Activated T-cell treated with anti-CD3 and anti-CD28 coated beads, Interleukin-2, amount 50 U/mL, for 72 hours (primary cell): ENCODE results near the gene GRIN2C. TPM values are rescaled to one million over a fixed set of nuclear protein-coding genes. Genes with fewer than 3 reads are reported as not detected.
A peak's percentile ranks its signal among the peaks of the same experiment; 100 is the strongest.
"Not testable (repeated sequence)": the region's sequence is repeated elsewhere in the genome, so short reads cannot be mapped to it uniquely, and the experiment has no call there.

Source experiments
- ATAC-seq, 2 donors: fragments of 150-1000 bp; cut with Tn5 transposase; replicated peaks in 1 of 2; 2 replicates each; pipeline ENCODE4 v1.10.0; 2021; ENCODE audit warnings: moderate library complexity in 2 of 2, mild to moderate bottlenecking in 1 of 2
- DNase-seq, 2 donors: peaks; one replicate each; pipeline ENCODE4 v3.0.0; 2021 to 2022; ENCODE audit warnings: mixed read lengths in 1 of 2
- H3K27ac Mint-ChIP-seq: one replicate; pipeline ENCODE4 v1.8.0; 2022; ENCODE audit warnings: mild to moderate bottlenecking, moderate library complexity, mixed read lengths
- H3K27me3 Mint-ChIP-seq: one replicate; pipeline ENCODE4 v1.8.0; 2022; ENCODE audit warnings: low read depth, mixed read lengths
- H3K36me3 Mint-ChIP-seq, 2 donors: one replicate each; pipeline ENCODE4 v1.8.0; 2022; ENCODE audit warnings: mixed read lengths in 2 of 2, mild to moderate bottlenecking in 1 of 2; ENCODE audit not compliant: insufficient read depth in 2 of 2
- H3K4me1 Mint-ChIP-seq: one replicate; pipeline ENCODE4 v1.8.0; 2022; ENCODE audit warnings: low read depth, mixed read lengths
- H3K4me3 Mint-ChIP-seq, 2 donors: one replicate each; pipeline ENCODE4 v1.8.0; 2022; ENCODE audit warnings: mild to moderate bottlenecking in 2 of 2, mixed read lengths in 2 of 2, moderate library complexity in 2 of 2
- H3K9me3 Mint-ChIP-seq, 2 donors: one replicate each; pipeline ENCODE4 v1.8.0; 2022; ENCODE audit warnings: mixed read lengths in 2 of 2
- total RNA-seq, 2 donors: library from RNA; stranded (reverse); gene quantifications; one replicate each; pipeline ENCODE4 v1.2.3, GENCODE V29; 2022

Gene GRIN2C
- total RNA-seq, 2 donors from 2014 or later, result 0.14 to 0.37 TPM

DNA sequence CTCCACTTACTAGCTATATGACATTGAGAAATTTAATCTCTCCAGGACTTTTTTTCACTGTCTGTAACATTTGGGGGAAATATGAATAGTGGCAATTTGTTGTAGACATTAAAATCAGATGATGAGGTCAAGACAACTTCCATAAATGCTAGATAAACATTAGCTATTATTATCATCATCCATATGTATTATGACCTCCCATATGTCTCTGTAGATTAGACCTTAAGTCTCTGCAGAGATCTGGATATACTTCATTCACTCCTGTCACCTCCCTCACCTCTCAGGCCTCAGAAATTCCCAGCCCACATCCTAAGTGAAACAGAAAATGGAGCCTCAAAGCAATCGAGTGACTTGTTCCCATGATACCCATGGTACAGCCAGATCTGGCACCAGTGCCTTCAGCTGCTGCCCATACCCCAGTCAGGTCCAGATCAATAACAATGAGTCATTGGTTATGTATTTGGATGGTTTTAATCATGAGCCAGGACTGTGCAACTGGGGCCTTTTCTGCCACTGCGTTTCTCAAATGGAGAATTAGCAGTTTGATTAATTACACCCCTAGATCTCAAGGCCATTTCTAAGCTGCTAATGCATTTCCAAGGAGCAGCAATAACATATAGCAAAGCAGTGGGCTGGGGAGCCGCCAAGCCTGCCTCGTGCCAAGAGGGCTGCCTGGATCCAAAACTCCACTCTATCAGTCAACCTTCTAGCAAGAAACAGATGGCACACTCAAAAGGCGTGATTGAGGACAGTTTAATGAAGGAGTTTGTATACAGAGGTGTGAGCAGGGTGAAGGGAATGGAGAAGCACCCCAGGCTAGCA lies 15.7 kb upstream of the GRIN2C start:
- H3K4me1 Mint-ChIP-seq, result peaks cover 36% of the 10 kb centered on the region
- DNase-seq, result no peak
- ATAC-seq, result no peak
- H3K27ac Mint-ChIP-seq, result no peak overlapping the region
- peaks cover 4 to 6% of the 10 kb centered on the region in 2 donors for H3K36me3 Mint-ChIP-seq
- no peak overlapping the region for H3K4me3 Mint-ChIP-seq
- no peaks in the 10 kb centered on the region for H3K9me3 Mint-ChIP-seq
- no peaks in the 10 kb centered on the region for H3K27me3 Mint-ChIP-seq

GRCh38 chr17:74874615-74875037 lies 14.9 kb upstream of the GRIN2C start:
- H3K4me1 Mint-ChIP-seq, result peaks cover 36% of the 10 kb centered on the region
- H3K27me3 Mint-ChIP-seq, result no peaks in the 10 kb centered on the region
- H3K4me3 Mint-ChIP-seq, result peak overlapping the region; percentile 92 to 95
- H3K9me3 Mint-ChIP-seq, result no peaks in the 10 kb centered on the region
- H3K36me3 Mint-ChIP-seq, result peaks cover 4 to 6% of the 10 kb centered on the region in 2 donors
- DNase-seq (no peak), ATAC-seq (no peak)
- H3K27ac Mint-ChIP-seq, result no peak overlapping the region

GRCh38 chr17:74873874-74874614 lies 14.4 kb upstream of the GRIN2C start:
- Mint-ChIP-seq H3K27me3 (no peaks in the 10 kb centered on the region), H3K4me1 (peaks cover 36% of the 10 kb centered on the region), H3K27ac (peak overlapping the region; percentile 99), H3K4me3 (peak overlapping the region; percentile 92 to 95), H3K36me3 (peaks cover 4 to 6% of the 10 kb centered on the region in 2 donors), H3K9me3 (no peaks in the 10 kb centered on the region)
- DNase-seq (no peak), ATAC-seq (no peak)

GRCh38 chr17:74873037-74873873 lies 13.6 kb upstream of the GRIN2C start:
- H3K9me3 Mint-ChIP-seq, result no peaks in the 10 kb centered on the region
- peaks cover 42% of the 10 kb centered on the region for H3K4me1 Mint-ChIP-seq
- no peaks in the 10 kb centered on the region for H3K27me3 Mint-ChIP-seq
- H3K36me3 Mint-ChIP-seq, result peaks cover 4 to 6% of the 10 kb centered on the region in 2 donors
- peak overlapping the region; percentile 99 for H3K27ac Mint-ChIP-seq
- H3K4me3 Mint-ChIP-seq, result peak overlapping the region; percentile 92 to 95
- ATAC-seq (peak; percentile 92 to 93), DNase-seq (peak; percentile 98)

GRCh38 chr17:74872313-74873036 lies 12.8 kb upstream of the GRIN2C start, which contains the start of gene FDXR:
FDXR (minus strand) TSS chr17:74872994; CDS start chr17:74872944, 50 bp downstream.
- H3K36me3 Mint-ChIP-seq, result peaks cover 4 to 6% of the 10 kb centered on the region in 2 donors
- H3K4me1 Mint-ChIP-seq, result peaks cover 43% of the 10 kb centered on the region
- no peak for DNase-seq
- H3K4me3 Mint-ChIP-seq, result peak within 1 kb of the TSS; percentile 92 to 95
- H3K27me3 Mint-ChIP-seq, result no peaks in the 10 kb centered on the region
- H3K27ac Mint-ChIP-seq, result peak within 1 kb of the TSS; percentile 99
- ATAC-seq, result peak; percentile 24 to 35
- no peaks in the 10 kb centered on the region for H3K9me3 Mint-ChIP-seq

DNA sequence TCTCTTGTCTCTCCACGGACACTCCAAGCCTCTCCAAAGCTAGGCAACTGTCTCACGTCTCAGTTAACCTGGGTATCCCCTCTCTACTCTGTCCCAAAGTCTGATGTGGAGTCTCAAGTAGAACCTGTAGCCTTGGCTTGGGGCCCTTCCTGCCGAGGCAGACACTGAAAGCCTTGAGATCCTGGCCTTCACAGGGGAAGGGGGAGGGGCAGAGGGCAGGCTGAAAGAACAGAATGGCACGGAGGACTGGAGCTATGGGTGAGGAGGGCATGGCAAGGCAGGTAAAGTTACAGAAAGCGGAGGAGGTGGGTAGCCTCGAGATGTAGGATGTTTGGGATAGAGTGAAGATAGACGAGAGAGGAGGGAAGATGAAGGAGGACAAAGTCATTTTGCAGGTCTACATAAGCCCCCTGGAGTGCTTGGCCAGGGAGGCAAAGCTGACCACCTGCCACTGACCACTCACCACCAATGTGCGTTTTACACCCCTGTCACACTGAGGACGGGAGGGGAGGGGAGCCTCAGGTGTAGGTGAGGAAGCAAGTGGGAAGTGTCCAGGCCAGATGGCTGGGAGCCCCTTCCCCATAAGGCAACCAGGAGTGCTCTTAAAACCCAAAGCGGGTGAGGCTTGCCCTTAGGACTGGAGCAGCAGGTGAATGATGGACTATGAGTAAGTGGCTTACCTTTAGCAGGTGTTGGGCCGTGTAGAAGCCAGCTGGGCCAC lies 11.8 kb upstream of the GRIN2C start:
- no peak for ATAC-seq
- no peak overlapping the region for H3K27ac Mint-ChIP-seq
- no peak for DNase-seq
- peak overlapping the region; percentile 92 to 95 for H3K4me3 Mint-ChIP-seq
- no peaks in the 10 kb centered on the region for H3K27me3 Mint-ChIP-seq
- H3K9me3 Mint-ChIP-seq, result no peaks in the 10 kb centered on the region
- peaks cover 43% of the 10 kb centered on the region for H3K4me1 Mint-ChIP-seq
- H3K36me3 Mint-ChIP-seq, result peaks cover 4 to 6% of the 10 kb centered on the region in 2 donors

GRCh38 chr17:74870512-74870911 lies 10.8 kb upstream of the GRIN2C start:
- peaks cover 37% of the 10 kb centered on the region for H3K4me1 Mint-ChIP-seq
- no peak overlapping the region for H3K27ac Mint-ChIP-seq
- peaks cover 4 to 6% of the 10 kb centered on the region in 2 donors for H3K36me3 Mint-ChIP-seq
- H3K9me3 Mint-ChIP-seq, result no peaks in the 10 kb centered on the region
- no peaks in the 10 kb centered on the region for H3K27me3 Mint-ChIP-seq
- DNase-seq (no peak), ATAC-seq (no peak)
- no peak overlapping the region for H3K4me3 Mint-ChIP-seq

DNA sequence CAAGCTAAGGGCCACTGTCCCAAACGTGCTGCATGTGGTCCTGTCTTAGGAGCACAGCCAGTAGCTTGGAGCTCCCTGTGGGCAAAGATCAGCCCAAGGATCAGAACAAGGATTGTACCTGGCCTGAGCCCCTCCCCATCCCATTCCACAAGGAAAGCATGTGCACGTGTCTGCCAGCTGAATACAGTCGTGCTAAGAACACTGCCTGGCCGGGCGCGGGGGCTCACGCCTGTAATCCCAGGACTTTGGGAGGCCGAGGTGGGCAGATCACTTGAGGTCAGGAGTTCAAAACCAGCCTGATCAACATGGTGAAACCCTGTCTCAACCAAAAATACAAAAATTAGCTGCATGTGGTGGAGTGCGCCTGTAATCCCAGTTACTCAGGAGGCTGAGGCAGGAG lies 10.3 kb upstream of the GRIN2C start:
- not testable (repeated sequence) for H3K4me3 Mint-ChIP-seq, H3K9me3 Mint-ChIP-seq, H3K27me3 Mint-ChIP-seq, ATAC-seq, DNase-seq, H3K36me3 Mint-ChIP-seq, H3K27ac Mint-ChIP-seq
- H3K4me1 Mint-ChIP-seq, result peaks cover 36% of the 10 kb centered on the region

DNA sequence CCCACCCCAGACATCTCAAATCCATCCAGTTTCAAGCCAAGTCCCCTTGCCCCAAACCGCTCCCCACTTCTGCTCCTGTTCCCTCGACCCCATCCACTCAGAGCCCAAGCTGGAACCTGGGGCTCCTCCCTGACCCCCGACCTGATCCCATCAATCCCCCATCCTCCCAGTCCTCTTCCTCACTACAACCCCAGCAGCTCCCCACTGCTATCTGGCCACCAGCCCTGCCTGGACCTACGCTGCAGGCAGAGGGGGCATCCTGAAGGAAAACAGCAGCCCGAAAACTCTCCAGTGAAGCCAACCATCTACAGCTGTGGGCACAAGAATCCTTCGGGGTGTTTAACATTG lies 9.2 kb upstream of the GRIN2C start:
- no peak overlapping the region for H3K27ac Mint-ChIP-seq

DNA sequence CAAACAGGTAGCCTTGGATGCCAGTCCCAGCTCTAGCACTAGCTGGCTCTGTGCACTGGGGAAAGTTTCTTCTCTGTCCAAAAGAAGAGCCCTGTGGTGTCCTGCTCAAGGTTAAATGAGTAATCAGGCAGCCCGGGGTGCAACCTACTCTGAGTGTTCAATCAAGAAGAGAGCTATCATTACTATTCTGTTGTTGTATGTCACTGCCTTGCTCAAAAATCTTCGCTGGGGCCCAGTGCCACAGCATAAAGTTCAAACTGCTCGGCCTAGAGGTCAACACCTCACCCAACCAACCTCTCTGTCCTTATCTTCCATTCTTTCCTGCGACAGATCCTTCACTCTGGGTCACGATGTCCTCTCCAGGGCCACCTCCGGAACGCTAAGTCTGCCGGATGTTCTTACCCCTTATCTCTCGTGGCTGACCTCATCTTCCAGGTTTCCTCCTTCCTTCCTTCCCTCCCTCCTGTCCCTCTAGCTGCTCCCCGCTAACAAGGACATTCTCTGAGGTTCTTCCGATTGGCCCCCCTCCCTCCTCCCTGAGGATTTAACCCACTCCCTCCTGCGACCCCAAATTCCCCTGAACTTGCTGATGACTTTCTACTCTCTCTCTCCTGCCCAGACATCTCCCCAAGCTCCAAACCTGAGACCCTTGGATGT lies 8.7 kb upstream of the GRIN2C start:
- ATAC-seq (no peak), DNase-seq (no peak)
- Mint-ChIP-seq H3K36me3 (peaks cover 3 to 10% of the 10 kb centered on the region in 2 donors), H3K4me1 (peaks cover 33% of the 10 kb centered on the region), H3K27ac (no peak overlapping the region), H3K9me3 (no peaks in the 10 kb centered on the region), H3K27me3 (no peaks in the 10 kb centered on the region), H3K4me3 (no peak overlapping the region)

More for the DNA sequence above, 9.2 kb upstream of the GRIN2C start:
- Mint-ChIP-seq H3K27me3 (no peaks in the 10 kb centered on the region), H3K4me3 (no peak overlapping the region), H3K9me3 (no peaks in the 10 kb centered on the region), H3K36me3 (peaks cover 4 to 6% of the 10 kb centered on the region in 2 donors), H3K4me1 (peaks cover 36% of the 10 kb centered on the region)
- DNase-seq (no peak), ATAC-seq (no peak)

DNA sequence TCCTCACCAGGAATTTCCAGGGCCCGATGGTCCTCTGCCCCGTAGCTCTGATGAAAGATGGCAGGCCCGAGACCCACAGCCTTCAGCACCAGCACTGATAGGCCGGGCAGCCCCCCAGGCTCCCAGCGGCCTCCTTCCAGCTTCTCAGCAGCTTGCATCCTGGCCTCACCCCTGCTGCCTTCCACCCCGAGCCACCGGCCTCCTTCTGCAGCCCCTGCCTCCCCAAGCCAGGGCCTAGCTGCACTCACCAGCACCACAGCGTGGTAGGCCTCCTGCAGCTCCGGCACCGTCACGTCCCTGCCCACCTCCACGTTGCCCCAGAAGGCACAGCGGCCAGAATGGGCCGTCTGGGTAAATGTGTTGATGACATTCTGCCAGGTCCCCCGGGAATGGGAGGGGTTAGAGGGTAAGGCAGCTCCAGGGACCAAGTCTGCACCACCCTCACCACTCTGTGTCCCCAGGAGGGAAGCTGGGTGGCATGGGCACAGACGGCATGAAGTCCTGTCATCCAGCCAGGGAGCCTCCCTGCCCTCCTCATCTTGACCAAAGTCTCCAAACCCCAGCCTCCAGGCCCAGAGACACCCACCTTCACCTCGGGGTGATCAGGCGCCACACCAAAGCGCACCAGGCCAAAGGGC lies 6.6 kb upstream of the GRIN2C start:
- Mint-ChIP-seq H3K9me3 (no peaks in the 10 kb centered on the region), H3K4me1 (peaks cover 19% of the 10 kb centered on the region), H3K27ac (no peak overlapping the region), H3K4me3 (no peak overlapping the region), H3K36me3 (peaks cover 0 to 6% of the 10 kb centered on the region in 2 donors), H3K27me3 (no peaks in the 10 kb centered on the region)
- ATAC-seq (no peak), DNase-seq (no peak)
